ENCODE measurements around the gene MBD1. TPM values are rescaled to one million over a fixed set of nuclear protein-coding genes. Genes with fewer than 3 reads are reported as not detected.

Gene MBD1
- total and polyA plus RNA-seq, 8 donors: 27.0 to 162 (median 55.5) TPM

DNA sequence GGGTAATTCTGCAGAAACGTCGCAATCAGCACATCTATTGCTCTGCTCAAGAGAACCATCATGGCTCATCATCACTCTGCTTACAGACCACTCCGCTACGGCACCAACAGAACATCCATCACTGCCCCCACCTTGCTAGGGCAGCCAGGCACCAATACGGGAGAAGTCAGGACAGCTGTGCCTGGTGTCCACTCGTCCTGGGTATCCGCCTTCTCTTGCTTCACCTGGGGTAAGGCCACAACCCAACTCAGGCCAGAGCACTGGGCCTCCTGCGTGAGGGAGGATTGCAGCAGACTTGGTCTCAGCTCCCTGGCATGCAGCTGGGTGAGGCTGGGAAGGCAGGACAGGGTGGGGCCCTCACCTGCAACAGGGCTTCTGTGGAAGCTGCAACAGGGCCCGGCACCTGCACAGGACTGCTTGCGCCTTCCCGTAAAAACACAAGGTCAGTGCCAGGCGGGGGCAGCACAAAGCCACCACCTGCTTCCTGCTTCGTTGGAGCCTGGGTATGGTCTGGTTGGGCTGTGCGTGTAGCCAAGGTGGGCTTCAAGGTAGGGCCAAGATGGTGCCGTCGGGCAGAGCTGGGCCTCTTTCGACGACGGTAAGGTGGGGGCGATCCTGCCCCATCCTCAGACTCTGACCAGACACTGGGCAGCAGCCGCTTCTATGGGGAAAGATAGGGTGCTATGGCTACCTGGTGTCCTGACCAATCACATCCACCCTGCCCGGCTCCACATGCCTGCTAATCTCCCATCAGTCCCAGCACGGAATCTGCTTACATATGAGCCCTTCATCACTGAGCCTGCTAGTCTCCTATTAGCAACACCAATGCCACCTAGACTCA is 7.9 kb downstream of the MBD1 start:
- peaks cover 76 to 100% (median 95%) of the 10 kb centered on the region in 4 donors for H3K36me3 ChIP-seq
- H3K27ac ChIP-seq: no peak overlapping the region
- no peaks in the 10 kb centered on the region for H3K27me3 ChIP-seq
- no peak for TF ChIP-seq CTCF (IDR thresholded peaks at IDR 0.05)
- TF ChIP-seq POLR2A (IDR thresholded peaks at IDR 0.05): no peak
- no peak for TF ChIP-seq EP300 (IDR thresholded peaks at IDR 0.05)
- no peak for TF ChIP-seq POLR2AphosphoS5 (IDR thresholded peaks at IDR 0.05)
- intact Hi-C loops (cut with DNase I; ENCODE audit: low total_unique reads): no loop called here
- H3K4me3 ChIP-seq: no peak overlapping the region
- WGBS, 5 donors: 90 to 94% (median 91%) methylated on average over 9 to 23 of the region's 23 CpGs
- H3K4me1 ChIP-seq: peaks cover 0 to 14% (median 6%) of the 10 kb centered on the region in 4 donors
- no peak for DNase-seq
- H3K9me3 ChIP-seq: no peaks in the 10 kb centered on the region

- intact Hi-C loops (cut with DNase I; ENCODE audit: low total_unique reads): no loop called here
- WGBS, 5 donors: 62 to 78% (median 67%) methylated on average over 4 to 5 of the region's 5 CpGs
- DNase-seq: no peak
These were observed 8.8 kb downstream of the MBD1 start for GRCh38 chr18:50272568-50272967.

GRCh38 chr18:50268022-50268747 is 13.1 kb downstream of the MBD1 start:
- H3K4me1 ChIP-seq: peaks cover 0 to 28% (median 23%) of the 10 kb centered on the region in 4 donors
- no peaks in the 10 kb centered on the region for H3K27me3 ChIP-seq
- 10 to 31% (median 17%) methylated on average over 42 to 56 of the region's 56 CpGs for WGBS, 5 donors
- peak overlapping the region; percentile 54 to 83 (median 77) for H3K27ac ChIP-seq
- intact Hi-C loops (cut with DNase I; ENCODE audit: low total_unique reads): no loop called here
- peak; percentile 78 to 92 for DNase-seq
- no peaks in the 10 kb centered on the region for H3K9me3 ChIP-seq
- TF ChIP-seq CTCF (IDR thresholded peaks at IDR 0.05) (peak in 4 of 7 experiments; percentile 44 to 67 (median 62)), POLR2AphosphoS5 (IDR thresholded peaks at IDR 0.05) (peak in 2 of 3 donors; percentile 29 to 53), POLR2A (IDR thresholded peaks at IDR 0.05) (no peak)
- H3K36me3 ChIP-seq: peaks cover 28 to 47% (median 45%) of the 10 kb centered on the region in 4 donors
- peak overlapping the region; percentile 45 to 48 (median 46) for H3K4me3 ChIP-seq

More at GRCh38 chr18:50272568-50272967, 8.8 kb downstream of the MBD1 start:
- Histone ChIP-seq H3K36me3 (peaks cover 70 to 91% (median 87%) of the 10 kb centered on the region in 4 donors), H3K9me3 (no peaks in the 10 kb centered on the region), H3K4me1 (peaks cover 0 to 12% (median 5%) of the 10 kb centered on the region in 4 donors), H3K27me3 (no peaks in the 10 kb centered on the region), H3K27ac (no peak overlapping the region), H3K4me3 (no peak overlapping the region)
- TF ChIP-seq EP300 (IDR thresholded peaks at IDR 0.05) (no peak), CTCF (IDR thresholded peaks at IDR 0.05) (no peak), POLR2A (IDR thresholded peaks at IDR 0.05) (no peak), POLR2AphosphoS5 (IDR thresholded peaks at IDR 0.05) (no peak)

GRCh38 chr18:50266248-50266704 is 15.0 kb downstream of the MBD1 start, which contains the start of gene CFAP53:
TSS of gene CFAP53 (minus strand) at chr18:50266495. CDS start at chr18:50266404, 91 bp downstream.
- H3K4me1 ChIP-seq: peaks cover 0 to 28% (median 23%) of the 10 kb centered on the region in 4 donors
- DNase-seq: peak; percentile 89 to 97
- TF ChIP-seq POLR2AphosphoS5 (IDR thresholded peaks at IDR 0.05): peak in 1 of 3 donors; percentile 76
- TF ChIP-seq CTCF (IDR thresholded peaks at IDR 0.05): no peak
- H3K4me3 ChIP-seq: peak within 1 kb of the TSS; percentile 58 to 86 (median 68)
- 0% methylated on average over 17 to 37 of the region's 37 CpGs for WGBS, 5 donors
- no peaks in the 10 kb centered on the region for H3K27me3 ChIP-seq
- peak within 1 kb of the TSS in 3 of 5 donors; percentile 41 to 83 (median 44) for H3K27ac ChIP-seq
- peaks cover 11 to 28% (median 26%) of the 10 kb centered on the region in 4 donors for H3K36me3 ChIP-seq
- intact Hi-C loops (cut with DNase I; ENCODE audit: low total_unique reads): no loop called here
- H3K9me3 ChIP-seq: no peaks in the 10 kb centered on the region

All from stomach (tissue), 9 donors.